Measurements from ENCODE around the gene HAND2.

HAND2 gene

GRCh38 chr4:173571620-173572019, 41.6 kb upstream of the HAND2 start:
- Histone ChIP-seq H3K27me3 (ENCODE audit: insufficient read depth, poor library complexity, severe bottlenecking) (peaks cover 5% of the 10 kb centered on the region), H3K27ac (replicated peaks) (no peak overlapping the region), H3K4me3 (replicated peaks; ENCODE audit: insufficient read depth, low read length) (no peak overlapping the region)
- TF ChIP-seq SPI1 (IDR thresholded peaks at IDR 0.05; ENCODE audit: borderline replicate concordance, low read depth) (no peak), CTCF (IDR thresholded peaks at IDR 0.05; ENCODE audit: insufficient read depth, low read length) (no peak)
- DNase-seq (ENCODE audit: low read depth in 1 of 2, low spot score in 1 of 2), result no peak

GRCh38 chr4:173565281-173565680, 35.3 kb upstream of the HAND2 start:
- no peak overlapping the region for H3K27ac ChIP-seq (replicated peaks)
- H3K27me3 ChIP-seq (ENCODE audit: insufficient read depth, poor library complexity, severe bottlenecking), result no peaks in the 10 kb centered on the region
- TF ChIP-seq REST (IDR thresholded peaks at IDR 0.05; ENCODE audit: insufficient replicate concordance, low read depth), result no peak
- no peak for TF ChIP-seq SPI1 (IDR thresholded peaks at IDR 0.05; ENCODE audit: borderline replicate concordance, low read depth)
- TF ChIP-seq GABPA (IDR thresholded peaks at IDR 0.05; ENCODE audit: low read depth), result no peak
- TF ChIP-seq POLR2AphosphoS5 (IDR thresholded peaks at IDR 0.05; ENCODE audit: low read depth), result no peak
- no peak for TF ChIP-seq CTCF (IDR thresholded peaks at IDR 0.05; ENCODE audit: insufficient read depth, low read length)
- no peak for DNase-seq (ENCODE audit: low read depth in 1 of 2, low spot score in 1 of 2)
- no peak overlapping the region for H3K4me3 ChIP-seq (replicated peaks; ENCODE audit: insufficient read depth, low read length)

- H3K4me3 ChIP-seq (replicated peaks; ENCODE audit: insufficient read depth, low read length), result no peak overlapping the region
Measured at GRCh38 chr4:173564461-173564860, 34.4 kb upstream of the HAND2 start.

More at GRCh38 chr4:173564461-173564860, 34.4 kb upstream of the HAND2 start:
- TF ChIP-seq CTCF (IDR thresholded peaks at IDR 0.05; ENCODE audit: insufficient read depth, low read length) (no peak), REST (IDR thresholded peaks at IDR 0.05; ENCODE audit: insufficient replicate concordance, low read depth) (no peak), SPI1 (IDR thresholded peaks at IDR 0.05; ENCODE audit: borderline replicate concordance, low read depth) (no peak), POLR2AphosphoS5 (IDR thresholded peaks at IDR 0.05; ENCODE audit: low read depth) (no peak), GABPA (IDR thresholded peaks at IDR 0.05; ENCODE audit: low read depth) (no peak)
- H3K27me3 ChIP-seq (ENCODE audit: insufficient read depth, poor library complexity, severe bottlenecking), result no peaks in the 10 kb centered on the region
- no peak overlapping the region for H3K27ac ChIP-seq (replicated peaks)
- no peak for DNase-seq (ENCODE audit: low read depth in 1 of 2, low spot score in 1 of 2)

Measured in HL-60 (cell line).